VCaP (cell line): ENCODE data around the gene SYTL1.

Experiments used
- H3K27ac ChIP-seq: fragments of 450-650 bp; 2 replicates; pipeline ENCODE4 v1.5.1; 2017
- TF ChIP-seq, protein P1 (sequence below): fragments of 450-650 bp; conservative IDR thresholded peaks from 2 replicates; pipeline ENCODE4 v1.5.1; 2017; ENCODE audit warnings: mild to moderate bottlenecking, moderate library complexity

SYTL1 gene

DNA sequence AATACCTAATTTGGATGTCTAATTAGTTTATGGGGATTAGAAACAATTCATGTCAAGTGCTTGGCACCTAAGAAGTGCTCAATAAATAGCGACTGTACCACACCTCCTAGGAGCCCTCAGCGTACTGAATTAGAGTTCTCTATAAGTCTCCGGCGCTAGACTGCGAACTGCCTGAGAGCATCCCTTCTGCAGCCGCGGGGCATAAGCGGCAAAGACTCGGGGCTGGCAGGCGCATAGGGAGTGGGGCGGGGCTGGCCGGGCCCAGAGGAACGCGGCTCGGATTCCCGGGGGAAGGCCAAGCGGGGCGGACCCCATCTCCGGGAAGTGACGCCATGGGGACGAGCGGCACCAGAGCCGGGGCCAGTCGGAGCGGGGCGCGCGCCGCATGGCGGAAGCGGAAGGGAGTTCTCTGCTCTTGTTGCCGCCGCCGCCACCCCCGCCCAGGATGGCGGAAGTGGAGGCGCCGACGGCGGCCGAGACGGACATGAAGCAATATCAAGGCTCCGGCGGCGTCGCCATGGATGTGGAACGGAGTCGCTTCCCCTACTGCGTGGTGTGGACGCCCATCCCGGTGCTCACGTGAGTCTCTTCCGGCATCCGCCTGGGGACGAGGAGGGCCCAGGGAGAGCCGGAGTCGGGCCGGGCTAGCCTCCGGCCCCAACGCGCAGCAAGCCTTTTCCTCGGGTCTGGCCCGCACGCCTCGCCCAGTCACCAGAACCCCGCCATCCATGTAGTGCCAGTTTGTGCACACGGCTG, 19.8 kb upstream of the SYTL1 start, which contains the start of gene TMEM222:
Gene TMEM222 (plus strand): TSS at position 351 of the 756 bp plus-strand sequence. CDS start 35 bp downstream, at position 386.
- TF ChIP-seq, protein P1, sequence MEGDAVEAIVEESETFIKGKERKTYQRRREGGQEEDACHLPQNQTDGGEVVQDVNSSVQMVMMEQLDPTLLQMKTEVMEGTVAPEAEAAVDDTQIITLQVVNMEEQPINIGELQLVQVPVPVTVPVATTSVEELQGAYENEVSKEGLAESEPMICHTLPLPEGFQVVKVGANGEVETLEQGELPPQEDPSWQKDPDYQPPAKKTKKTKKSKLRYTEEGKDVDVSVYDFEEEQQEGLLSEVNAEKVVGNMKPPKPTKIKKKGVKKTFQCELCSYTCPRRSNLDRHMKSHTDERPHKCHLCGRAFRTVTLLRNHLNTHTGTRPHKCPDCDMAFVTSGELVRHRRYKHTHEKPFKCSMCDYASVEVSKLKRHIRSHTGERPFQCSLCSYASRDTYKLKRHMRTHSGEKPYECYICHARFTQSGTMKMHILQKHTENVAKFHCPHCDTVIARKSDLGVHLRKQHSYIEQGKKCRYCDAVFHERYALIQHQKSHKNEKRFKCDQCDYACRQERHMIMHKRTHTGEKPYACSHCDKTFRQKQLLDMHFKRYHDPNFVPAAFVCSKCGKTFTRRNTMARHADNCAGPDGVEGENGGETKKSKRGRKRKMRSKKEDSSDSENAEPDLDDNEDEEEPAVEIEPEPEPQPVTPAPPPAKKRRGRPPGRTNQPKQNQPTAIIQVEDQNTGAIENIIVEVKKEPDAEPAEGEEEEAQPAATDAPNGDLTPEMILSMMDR = no peak

DNA sequence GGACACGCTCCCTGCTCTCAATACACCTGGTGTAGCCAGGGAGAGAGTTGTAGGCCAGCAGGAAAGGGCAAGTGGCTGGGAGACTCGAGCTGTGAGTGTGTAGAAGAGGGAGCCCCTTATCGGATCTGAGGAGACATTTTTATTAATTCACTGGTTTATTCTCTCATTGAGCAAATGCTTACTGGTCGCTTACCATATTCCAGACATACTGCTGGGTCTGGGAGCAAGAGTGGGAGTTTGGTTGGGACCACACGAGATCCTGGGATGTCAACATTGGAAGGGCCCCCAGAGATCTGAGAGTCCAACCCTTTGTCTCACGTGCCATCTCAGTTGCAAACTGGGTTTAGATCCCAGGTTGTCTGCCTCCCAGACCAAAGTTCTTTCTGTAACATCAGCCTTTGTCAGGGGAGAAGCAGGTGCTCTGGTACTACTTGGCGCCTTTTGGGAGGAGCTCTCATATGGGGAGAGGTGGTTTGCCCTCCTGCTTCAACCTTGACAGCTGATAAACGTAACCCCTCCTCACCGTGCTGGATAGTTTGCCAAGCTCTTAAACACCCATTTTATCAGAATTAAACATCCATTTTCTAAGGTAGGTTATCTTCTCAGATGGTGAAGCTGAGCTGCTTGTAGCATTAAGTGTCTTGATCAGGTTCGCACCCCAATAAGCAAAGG, 19.1 kb upstream of the SYTL1 start:
- TF ChIP-seq, protein P1 = no peak
- H3K27ac ChIP-seq = peak overlapping the region; percentile 92

More for the DNA sequence above, 19.8 kb upstream of the SYTL1 start, which contains the start of gene TMEM222:
- H3K27ac ChIP-seq = peak within 1 kb of the TSS; percentile 92

DNA sequence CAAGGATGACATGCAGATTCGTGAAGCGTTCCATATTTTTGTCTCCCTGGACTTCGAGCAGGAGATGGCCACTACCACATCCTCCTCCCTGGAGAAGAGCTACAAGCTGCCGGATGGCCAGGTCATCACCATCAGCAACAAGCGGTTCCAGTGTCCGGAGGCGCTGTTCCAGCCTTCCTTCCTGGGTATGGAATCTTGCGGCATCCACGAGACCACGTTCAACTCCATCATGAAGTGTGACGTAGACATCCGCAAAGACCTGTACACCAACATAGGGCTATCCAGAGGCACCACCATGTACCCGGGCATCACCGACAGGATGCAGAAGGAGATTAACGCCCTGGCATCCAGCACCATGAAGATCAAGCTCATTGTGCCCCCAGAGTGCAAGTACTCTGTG, 16.5 kb upstream of the SYTL1 start:
- TF ChIP-seq, protein P1 = no peak

DNA sequence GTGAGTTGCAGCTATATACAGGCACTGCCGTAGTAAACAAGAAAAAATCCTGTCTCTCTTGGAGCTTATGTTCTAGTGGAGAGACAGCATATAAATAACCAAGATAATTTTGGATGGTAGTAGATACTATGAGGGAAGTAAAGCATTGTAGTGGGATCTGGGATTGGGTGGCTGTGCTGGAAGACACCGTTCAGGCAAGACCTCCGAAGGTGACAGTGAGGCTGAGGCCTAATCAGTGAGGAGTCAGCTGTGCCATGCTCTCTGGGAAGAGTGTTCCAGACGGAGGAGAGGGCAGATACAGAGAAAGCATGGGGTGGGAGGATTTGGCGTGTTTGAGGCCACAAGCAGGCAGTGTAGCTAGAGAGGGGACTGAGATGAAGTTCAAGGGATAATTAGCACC, 13.9 kb upstream of the SYTL1 start:
- H3K27ac ChIP-seq = no peak overlapping the region
- TF ChIP-seq, protein P1 = no peak

More for the DNA sequence above, 16.5 kb upstream of the SYTL1 start:
- H3K27ac ChIP-seq = no peak overlapping the region

DNA sequence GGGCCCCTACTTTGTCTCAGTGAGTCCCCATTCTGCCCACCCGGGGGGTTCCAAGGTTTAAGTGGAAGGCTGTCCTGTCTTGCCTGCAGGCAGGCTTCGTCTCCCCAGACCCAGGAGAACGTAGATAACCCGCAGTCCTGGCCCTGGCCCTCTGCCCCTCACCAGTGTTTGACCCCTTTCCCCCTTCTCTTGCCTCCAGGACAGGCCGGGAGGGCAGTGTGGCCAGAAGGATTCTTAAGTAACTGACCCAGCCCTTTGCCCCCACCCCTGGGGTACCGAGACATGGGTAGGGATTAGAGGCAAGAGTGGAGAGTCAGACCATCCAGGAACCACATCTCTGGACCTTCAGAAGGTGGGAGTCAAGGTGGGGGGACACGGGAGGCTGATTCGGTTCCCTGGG, 11.0 kb upstream of the SYTL1 start:
- no peak overlapping the region for H3K27ac ChIP-seq
- TF ChIP-seq, protein P1 = no peak

DNA sequence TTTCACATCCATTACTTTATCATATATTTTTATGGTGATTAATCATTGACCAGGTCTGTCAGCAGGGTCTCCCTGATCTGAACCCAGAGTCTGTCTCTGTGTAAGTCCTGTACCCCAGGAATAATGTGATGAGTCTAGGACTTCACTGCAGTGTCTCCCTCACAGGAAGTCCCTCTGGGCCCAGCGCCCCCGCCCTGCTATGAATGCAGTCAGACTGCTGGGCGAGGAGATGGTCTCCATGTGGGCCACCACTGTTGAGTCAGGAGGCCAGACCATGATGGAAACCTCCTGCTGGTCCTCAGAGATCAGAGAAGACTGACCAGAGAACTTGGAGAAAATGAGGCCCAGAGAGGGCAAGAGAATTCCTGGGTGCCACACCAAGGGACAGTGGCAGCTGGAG, 10.4 kb upstream of the SYTL1 start:
- no peak overlapping the region for H3K27ac ChIP-seq
- TF ChIP-seq, protein P1 = no peak

DNA sequence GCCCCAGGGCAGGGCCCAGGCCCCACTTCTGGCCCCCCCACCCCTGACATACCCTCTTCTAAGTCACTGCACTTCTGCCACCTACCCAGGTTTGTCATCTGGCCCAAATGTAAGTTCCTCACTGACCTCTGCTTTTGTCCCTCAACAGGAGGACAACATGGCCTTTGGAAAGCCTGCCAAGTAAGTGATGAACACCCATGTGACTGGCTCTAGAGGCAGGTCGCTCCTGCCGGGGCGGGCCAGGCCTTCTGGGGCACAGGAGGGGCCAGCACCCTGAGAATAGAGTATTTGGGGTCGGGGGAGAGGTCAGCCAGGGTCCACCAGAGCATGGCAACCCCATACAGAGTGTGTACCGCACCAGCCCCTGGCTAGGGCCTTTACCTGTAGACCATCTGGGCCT, 9.9 kb upstream of the SYTL1 start:
- TF ChIP-seq, protein P1 = no peak
- H3K27ac ChIP-seq = no peak overlapping the region
